Umbilical cord (tissue), 2 donors: ENCODE results near the gene DUS2. TPM values are rescaled to one million over a fixed set of nuclear protein-coding genes. Genes with fewer than 3 reads are reported as not detected.

Experiments used
- DNase-seq: peaks from one replicate; pipeline ENCODE4 v3.0.0-alpha.2; 2015; ENCODE audit warnings: low spot score
- total RNA-seq: library from RNA; depleted of rRNA; stranded (reverse); fragments of >200 nt; gene quantifications from one replicate; pipeline ENCODE4 v1.2.3, GENCODE V29; 2014; ENCODE audit warnings: low replicate concordance; ENCODE audit not compliant: insufficient read depth

Gene DUS2
- total RNA-seq, 1 donor from 2014 or later, result 5.8 TPM

DNA sequence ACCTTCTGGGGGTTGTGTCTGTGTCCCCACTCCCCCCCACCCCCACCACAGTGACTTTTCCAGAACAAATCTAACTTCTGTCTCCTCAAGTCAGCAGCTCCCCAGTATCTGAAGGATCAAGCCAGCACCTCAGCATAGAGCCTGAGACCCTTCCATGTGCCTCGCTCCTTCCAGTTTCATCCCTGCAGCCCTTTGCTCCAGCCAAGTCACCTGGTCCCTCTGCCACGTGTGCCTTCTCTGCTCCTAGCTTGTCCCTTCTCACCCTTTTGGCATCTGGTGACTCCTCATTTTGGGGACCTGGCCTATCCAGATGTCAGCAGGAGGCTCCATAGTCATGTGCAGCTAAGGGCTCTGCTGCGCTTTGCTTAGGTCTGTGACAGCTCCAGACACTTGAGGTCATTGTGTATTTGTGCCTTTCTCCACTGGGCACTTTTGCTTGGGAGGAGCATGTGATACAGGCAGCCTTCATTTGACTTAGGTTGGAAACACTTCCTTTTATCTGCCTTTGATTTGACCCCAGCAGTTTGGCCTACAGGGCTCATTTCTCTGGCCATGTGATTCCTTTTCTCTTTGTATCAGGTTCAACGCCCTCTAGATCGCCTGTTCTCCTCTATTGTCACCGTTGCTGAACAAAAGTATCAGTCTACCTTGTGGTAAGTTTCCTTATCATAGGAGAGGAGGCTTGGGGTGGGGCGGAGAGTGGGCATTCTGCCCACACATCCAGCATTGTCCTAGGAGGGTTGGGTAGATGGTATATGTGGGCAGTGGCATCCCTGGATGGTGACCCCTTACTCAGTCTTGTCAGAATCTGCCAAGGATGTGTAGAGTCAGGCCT lies 55.0 kb downstream of the DUS2 start:
- DNase-seq, result no peak

GRCh38 chr16:68078701-68079375 lies 55.8 kb downstream of the DUS2 start:
- no peak for DNase-seq

DNA sequence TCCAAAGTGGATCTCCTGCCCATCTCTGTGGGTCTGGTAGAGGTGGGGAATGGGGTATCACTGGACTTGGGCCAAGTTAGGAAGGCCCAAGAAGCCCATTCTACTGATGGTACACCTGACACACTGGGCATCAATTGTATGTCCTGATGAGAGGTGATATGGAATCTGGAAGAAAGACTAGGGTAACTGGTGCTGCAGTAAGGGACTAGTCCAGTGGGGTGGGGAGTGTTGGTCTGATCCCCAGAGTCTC lies 56.2 kb downstream of the DUS2 start:
- DNase-seq, result no peak

DNA sequence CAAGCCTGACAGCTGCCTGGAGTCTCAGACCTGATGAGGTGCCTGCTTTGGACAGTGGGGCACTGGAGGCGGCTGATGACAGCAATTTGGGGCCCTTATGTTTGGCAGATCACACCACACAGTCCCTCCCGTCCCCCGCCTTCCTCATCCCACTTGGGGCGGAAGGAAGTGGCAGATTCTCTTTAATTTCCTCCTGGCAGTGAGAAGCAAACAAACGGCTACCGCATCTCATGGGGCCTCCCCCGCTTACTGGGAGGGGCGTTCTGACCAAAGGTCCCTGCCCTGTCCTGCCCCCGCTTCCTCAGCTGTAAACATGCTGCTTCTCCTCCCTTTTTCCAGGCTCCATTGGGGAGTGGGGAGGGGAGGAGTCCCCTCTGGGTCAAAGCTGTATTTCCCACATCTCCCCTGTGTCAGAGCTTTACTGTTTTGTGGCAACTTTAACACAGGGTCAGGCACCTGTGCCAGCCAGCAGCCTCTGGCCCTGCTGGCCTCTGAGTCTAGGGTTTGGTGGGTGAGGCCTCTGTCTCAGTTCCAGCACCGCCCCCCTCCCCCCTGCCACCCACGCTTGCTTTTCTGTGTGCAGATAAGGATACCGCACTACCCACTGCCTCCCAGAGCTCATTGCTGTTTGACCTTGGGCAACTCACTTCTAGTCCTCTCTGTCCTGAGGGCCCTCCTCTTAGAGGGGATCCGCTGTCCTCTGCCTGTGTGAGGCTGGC lies 56.7 kb downstream of the DUS2 start:
- DNase-seq, result peak; percentile 30

DNA sequence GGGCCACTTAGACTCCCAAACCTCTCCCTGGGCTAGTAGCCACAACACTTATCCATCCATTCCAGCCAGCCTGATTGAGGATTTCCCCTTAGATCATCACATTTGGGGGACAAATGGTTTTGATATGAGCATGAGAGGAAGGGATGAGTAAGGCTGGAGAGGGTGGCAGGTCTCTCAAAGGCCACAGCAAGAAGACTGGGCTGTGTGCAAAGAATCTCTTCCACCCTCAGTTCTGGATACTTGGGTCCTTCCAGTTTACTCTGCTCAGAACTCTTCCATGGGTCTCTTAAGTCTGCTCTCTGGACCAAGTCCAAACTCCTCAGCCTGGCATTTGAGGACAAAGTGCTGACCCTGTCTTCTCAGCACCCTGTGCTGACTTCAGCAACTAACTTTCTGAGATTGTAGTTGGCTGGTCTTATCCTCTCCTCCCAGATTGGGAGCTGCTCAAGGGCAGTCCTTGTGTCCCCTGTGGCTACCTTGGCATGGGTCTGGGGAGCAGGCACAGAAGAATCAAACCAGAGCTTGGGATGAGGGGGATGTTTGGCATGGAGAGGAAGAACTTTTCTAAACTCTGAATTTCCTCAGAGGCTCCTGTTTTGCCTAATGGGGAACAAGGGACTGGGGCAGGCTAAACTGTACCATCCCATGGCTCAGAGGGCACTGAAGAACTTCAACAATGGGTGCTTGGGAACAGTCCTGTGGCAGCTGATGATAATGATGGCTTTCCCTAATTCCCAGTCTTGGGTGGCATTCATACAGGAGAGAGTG lies 59.0 kb downstream of the DUS2 start:
- DNase-seq, result peak; percentile 38

DNA sequence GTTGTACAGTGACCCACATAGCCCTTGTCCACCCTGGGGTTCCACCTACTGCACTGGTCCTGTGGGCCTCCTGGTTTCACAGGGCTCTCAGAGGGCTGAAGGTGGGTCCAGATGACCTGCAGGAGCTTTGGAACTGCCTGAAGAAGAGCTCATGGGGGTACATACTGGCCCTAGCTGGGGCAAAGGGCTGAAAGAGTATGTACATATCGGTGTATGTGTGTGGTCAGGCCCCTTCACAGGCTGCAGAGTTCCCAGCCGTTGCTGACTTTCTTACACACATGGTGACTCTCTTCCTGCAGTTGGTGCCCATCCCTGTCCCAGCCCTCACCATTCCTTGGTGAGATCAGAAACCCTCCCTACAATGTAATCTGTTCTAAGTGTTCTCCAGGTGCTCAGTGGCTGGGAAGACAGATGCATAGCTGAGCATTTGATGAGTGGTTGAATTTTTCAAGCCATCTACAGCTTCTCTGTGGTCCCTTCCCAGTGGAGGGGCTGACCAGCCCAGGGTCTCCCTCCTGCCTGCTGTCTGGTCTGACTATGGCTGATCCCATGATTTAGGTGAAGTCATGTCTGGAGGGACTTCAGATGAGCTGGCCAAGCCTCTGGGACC lies 59.6 kb downstream of the DUS2 start:
- DNase-seq, result no peak

DNA sequence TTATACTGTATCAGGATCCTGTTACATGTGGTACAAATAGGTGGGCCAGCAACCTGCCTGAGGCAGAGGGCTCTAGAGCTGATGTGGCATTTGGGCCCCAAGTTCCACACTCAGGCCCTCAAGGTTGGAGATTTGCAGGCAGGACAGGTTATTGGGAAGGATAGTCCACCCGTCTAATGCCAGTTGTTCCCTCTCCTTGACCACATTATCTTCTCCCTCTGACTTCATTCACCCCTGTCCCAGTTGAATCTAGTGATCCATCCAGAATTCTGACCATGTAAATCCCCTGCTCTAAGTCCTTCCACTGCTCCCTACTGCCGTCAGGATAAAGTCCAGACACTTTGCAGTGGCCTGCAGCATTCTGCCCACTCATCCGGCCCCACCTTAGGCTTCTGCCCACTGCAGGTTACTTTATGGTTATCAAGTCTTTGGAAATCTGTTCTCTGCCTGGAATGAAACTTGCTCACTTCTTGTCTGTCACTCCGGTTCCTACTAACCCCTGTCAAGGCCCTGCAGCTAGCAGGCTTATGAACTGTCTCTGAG lies 60.2 kb downstream of the DUS2 start:
- DNase-seq, result no peak

- DNase-seq, result peak; percentile 63
Observed at GRCh38 chr16:68083861-68084503, 60.9 kb downstream of the DUS2 start.

- peak; percentile 98 for DNase-seq
Observed at GRCh38 chr16:68084504-68085258, 61.6 kb downstream of the DUS2 start.

- peak; percentile 64 for DNase-seq
Observed at GRCh38 chr16:68085259-68086071, 62.4 kb downstream of the DUS2 start, which contains the start of gene NFATC3. NFATC3 (plus strand) TSS chr16:68085370; CDS start chr16:68085682, 312 bp downstream.

DNA sequence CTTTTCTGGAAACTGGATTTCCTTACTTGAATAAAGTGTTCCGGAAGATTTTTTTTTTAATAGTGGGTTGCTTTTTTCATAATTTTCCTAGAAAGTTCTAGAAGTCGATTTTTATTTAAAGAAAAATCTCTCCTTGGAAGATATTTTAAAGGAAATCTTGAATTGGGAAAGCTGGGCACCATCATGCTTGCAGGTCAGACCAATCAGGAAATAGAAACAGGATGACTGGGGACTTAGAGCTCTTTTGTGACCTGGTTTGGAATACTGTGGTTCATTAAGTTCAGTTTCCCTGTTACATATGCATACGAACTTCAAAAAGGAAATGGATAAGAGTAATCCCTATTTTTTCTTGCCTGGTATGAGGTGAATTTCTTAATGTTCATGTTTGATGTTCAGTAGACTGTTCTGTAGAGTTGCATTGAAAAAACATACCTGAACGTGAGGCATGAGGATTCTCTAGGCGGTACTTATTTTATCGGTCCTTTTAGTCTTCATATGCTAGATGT lies 63.3 kb downstream of the DUS2 start:
- DNase-seq, result peak; percentile 55

DNA sequence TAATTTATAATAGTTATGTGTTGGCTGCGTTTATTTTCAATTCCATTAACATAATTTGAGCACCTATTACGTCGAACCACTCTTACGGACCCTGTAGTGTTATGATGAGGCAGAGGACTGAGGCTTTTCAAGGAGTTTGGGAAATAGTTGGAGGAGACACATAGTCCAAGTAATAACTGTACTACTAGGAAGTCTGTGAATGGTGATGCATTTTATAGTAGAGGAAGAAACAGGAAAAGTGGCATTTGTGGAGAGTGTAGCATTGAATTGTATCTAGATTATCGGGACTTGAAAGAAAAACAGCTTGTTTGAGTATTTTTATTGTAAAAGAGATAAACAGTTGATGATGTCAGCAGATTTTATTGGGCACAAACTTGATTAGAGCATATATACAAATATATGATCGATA lies 63.8 kb downstream of the DUS2 start:
- no peak for DNase-seq

DNA sequence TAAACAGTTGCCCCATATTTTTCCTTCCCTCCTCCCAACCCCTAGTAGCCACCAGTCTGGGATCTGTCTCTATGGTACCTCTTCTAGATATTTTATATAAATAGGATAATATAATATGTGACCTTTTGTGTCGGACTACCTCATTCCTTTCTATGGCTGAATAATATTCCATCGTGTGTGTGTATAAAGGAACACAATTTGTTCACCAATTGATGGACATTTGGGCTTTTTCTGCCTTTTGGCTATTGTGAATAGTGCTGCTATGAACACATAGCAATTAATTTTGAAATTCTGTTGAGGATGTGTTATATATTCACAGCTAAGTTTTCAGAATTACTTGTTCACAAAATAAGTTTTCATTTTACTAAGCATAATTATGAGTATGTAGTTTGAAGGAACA lies 64.6 kb downstream of the DUS2 start:
- no peak for DNase-seq

GRCh38 chr16:68088130-68088972 lies 65.3 kb downstream of the DUS2 start:
- DNase-seq, result no peak

GRCh38 chr16:68089067-68089466 lies 66.0 kb downstream of the DUS2 start:
- no peak for DNase-seq

GRCh38 chr16:68090130-68090529 lies 67.0 kb downstream of the DUS2 start:
- no peak for DNase-seq

- no peak for DNase-seq
Observed at GRCh38 chr16:68090533-68090932, 67.4 kb downstream of the DUS2 start.
